IMR-90 (cell line): Measurements from ENCODE around the gene CADM1. TPM values are rescaled to one million over a fixed set of nuclear protein-coding genes. Genes with fewer than 3 reads are reported as not detected.

Experiments
- ATAC-seq: fragments of 200-7000 bp; cut with Tn5 transposase; 2 replicates; pipeline ENCODE4 v1.9.1; 2020; ENCODE audit warnings: low read depth, mild to moderate bottlenecking, moderate library complexity
- BruUV-seq: library from RNA; stranded (reverse); fragments of 400-500 nt; replicated peaks from 2 replicates; lab custom pipeline; 2021; lab: Mats Ljungman, UMichigan
- CTCF ChIA-PET: fragments of 300-600 bp; formaldehyde crosslinking; extraction: SDS; loops from one replicate; lab custom pipeline; 2021; ENCODE audit warnings: antibody characterized with exemption; lab: Yijun Ruan, JAX
- POLR2A ChIA-PET: fragments of 300-600 bp; sonication (Branson Sonifier 250); formaldehyde crosslinking; loops from one replicate; lab custom pipeline; 2022; ENCODE audit warnings: antibody characterized with exemption; ENCODE audit not compliant: unreplicated experiment; lab: Charles Lee
- DNase-seq: peaks from one replicate; pipeline ENCODE4 v3.0.0; 2013
- H2AFZ ChIP-seq: replicated peaks from 2 replicates; pipeline ENCODE3; 2013; ENCODE audit warnings: low read length, mild to moderate bottlenecking; ENCODE audit not compliant: poor library complexity
- H2AK5ac ChIP-seq: 2 replicates; pipeline ENCODE4 v1.6.1; 2013; ENCODE audit warnings: low read depth, low read length, inconsistent platforms
- H2AK9ac ChIP-seq: replicated peaks from 2 replicates; pipeline ENCODE3; 2013; ENCODE audit warnings: mild to moderate bottlenecking, low read depth, low read length, moderate library complexity; ENCODE audit not compliant: poor library complexity
- H2BK120ac ChIP-seq: 2 replicates; pipeline ENCODE4 v1.6.1; 2013; ENCODE audit warnings: low read depth, low read length, inconsistent platforms
- H2BK15ac ChIP-seq: 3 replicates; pipeline ENCODE4 v1.6.1; 2013; ENCODE audit warnings: low read depth, low read length, inconsistent platforms
- H2BK20ac ChIP-seq: 2 replicates; pipeline ENCODE4 v1.6.1; 2013; ENCODE audit warnings: low read depth, mild to moderate bottlenecking, inconsistent platforms, low read length, moderate library complexity
- H2BK5ac ChIP-seq: 2 replicates; pipeline ENCODE4 v1.6.1; 2013; ENCODE audit warnings: mild to moderate bottlenecking, low read depth, low read length, inconsistent platforms; ENCODE audit not compliant: poor library complexity, severe bottlenecking
- H3K14ac ChIP-seq: replicated peaks from 2 replicates; pipeline ENCODE4 v1.6.1; 2013; ENCODE audit warnings: low read depth, low read length, inconsistent platforms
- H3K18ac ChIP-seq: 2 replicates; pipeline ENCODE4 v1.6.1; 2013; ENCODE audit warnings: low read depth, low read length, control low read depth
- H3K23ac ChIP-seq: 2 replicates; pipeline ENCODE4 v1.6.1; 2013; ENCODE audit warnings: low read depth, low read length, inconsistent platforms
- H3K27ac ChIP-seq: 2 replicates; pipeline ENCODE4 v1.5.1; 2013; ENCODE audit warnings: mild to moderate bottlenecking, control low read depth, low read length; ENCODE audit not compliant: insufficient read depth
- H3K27me3 ChIP-seq: 2 replicates; pipeline ENCODE4 v1.6.1; 2013; ENCODE audit warnings: low read length; ENCODE audit not compliant: control insufficient read depth, insufficient read depth
- H3K36me3 ChIP-seq: 2 replicates; pipeline ENCODE4 v1.6.1; 2013; ENCODE audit warnings: low read length, mixed read lengths; ENCODE audit not compliant: control insufficient read depth, insufficient read depth
- H3K4ac ChIP-seq: 2 replicates; pipeline ENCODE4 v1.6.1; 2013; ENCODE audit warnings: low read depth, low read length, inconsistent platforms
- H3K4me1 ChIP-seq: 2 replicates; pipeline ENCODE4 v1.6.1; 2013; ENCODE audit warnings: low read length, mixed read lengths; ENCODE audit not compliant: control insufficient read depth, insufficient read depth
- H3K4me2 ChIP-seq: 2 replicates; pipeline ENCODE4 v1.6.1; 2013; ENCODE audit warnings: low read depth, mild to moderate bottlenecking, control low read depth, low read length, moderate library complexity
- H3K4me3 ChIP-seq: 2 replicates; pipeline ENCODE4 v1.5.1; 2013; ENCODE audit warnings: low read depth, mild to moderate bottlenecking, control low read depth, low read length, moderate library complexity; ENCODE audit not compliant: insufficient read depth
- H3K56ac ChIP-seq: 2 replicates; pipeline ENCODE4 v1.6.1; 2013; ENCODE audit warnings: low read length, inconsistent platforms; ENCODE audit not compliant: insufficient read depth; ENCODE audit errors: extremely low read depth
- H3K79me1 ChIP-seq, 2 experiments: 2 replicates each; pipeline ENCODE4 v1.6.1; 2013; ENCODE audit warnings: low read length in 2 of 2, inconsistent platforms in 1 of 2, low read depth in 1 of 2
- H3K9ac ChIP-seq: 2 replicates; pipeline ENCODE4 v1.6.1; 2013; ENCODE audit warnings: low read depth, low read length, control low read depth
- H3K9me1 ChIP-seq: 2 replicates; pipeline ENCODE4 v1.6.1; 2013; ENCODE audit warnings: low read length, inconsistent platforms; ENCODE audit not compliant: insufficient read depth
- H3K9me3 ChIP-seq: 2 replicates; pipeline ENCODE4 v1.6.1; 2013; ENCODE audit warnings: low read length; ENCODE audit not compliant: control insufficient read depth, insufficient read depth
- H4K20me1 ChIP-seq: 2 replicates; pipeline ENCODE4 v1.6.1; 2013; ENCODE audit warnings: low read length, inconsistent platforms; ENCODE audit not compliant: insufficient read depth
- H4K5ac ChIP-seq: 2 replicates; pipeline ENCODE4 v1.6.1; 2013; ENCODE audit warnings: mild to moderate bottlenecking, low read depth, low read length, control low read depth
- H4K8ac ChIP-seq, 2 experiments: 2 replicates each; pipeline ENCODE4 v1.6.1; 2013; ENCODE audit warnings: low read depth in 2 of 2, low read length in 2 of 2, control low read depth in 1 of 2, inconsistent platforms in 1 of 2
- H4K91ac ChIP-seq: 2 replicates; pipeline ENCODE4 v1.6.1; 2013; ENCODE audit warnings: low read depth, low read length, inconsistent platforms; ENCODE audit not compliant: insufficient read depth
- BHLHE40 ChIP-seq: fragments of 150-350 bp; IDR thresholded peaks from 2 replicates; pipeline ENCODE4 v1.6.1; 2016; ENCODE audit warnings: mild to moderate bottlenecking, low read depth, low read length
- CEBPB ChIP-seq: IDR thresholded peaks from 2 replicates; pipeline ENCODE4 v1.6.1; 2012; ENCODE audit warnings: low read depth, low read length, improper control_type of control experiment
- CHD1 ChIP-seq: IDR thresholded peaks from 2 replicates; pipeline ENCODE4 v1.6.1; 2012; ENCODE audit warnings: low read depth, low read length, improper control_type of control experiment
- CTCF ChIP-seq: conservative IDR thresholded peaks from 2 replicates; pipeline ENCODE4 v1.5.1; 2012; ENCODE audit warnings: mild to moderate bottlenecking, low read depth, low read length, improper control_type of control experiment
- ELK1 ChIP-seq: fragments of 150-350 bp; IDR thresholded peaks from 2 replicates; pipeline ENCODE4 v1.6.1; 2016; ENCODE audit warnings: low read depth, mild to moderate bottlenecking, low read length, moderate library complexity, borderline replicate concordance
- FOS ChIP-seq: fragments of 150-350 bp; IDR thresholded peaks from 2 replicates; pipeline ENCODE4 v1.6.1; 2016; ENCODE audit warnings: low read depth, low read length
- MAFK ChIP-seq: IDR thresholded peaks from 2 replicates; pipeline ENCODE4 v1.6.1; 2012; ENCODE audit warnings: low read depth, low read length, improper control_type of control experiment
- MAZ ChIP-seq: IDR thresholded peaks from 2 replicates; pipeline ENCODE4 v1.6.1; 2012; ENCODE audit warnings: low read depth, mild to moderate bottlenecking, low read length, improper control_type of control experiment, moderate library complexity, borderline replicate concordance
- MXI1 ChIP-seq: IDR thresholded peaks from 2 replicates; pipeline ENCODE4 v1.6.1; 2012; ENCODE audit warnings: low read depth, mild to moderate bottlenecking, low read length, moderate library complexity, borderline replicate concordance
- NFE2L2 ChIP-seq: fragments of 150-350 bp; IDR thresholded peaks from 2 replicates; pipeline ENCODE4 v1.6.1; 2016; ENCODE audit warnings: low read depth, mild to moderate bottlenecking, low read length
- POLR2A ChIP-seq: IDR thresholded peaks from 2 replicates; pipeline ENCODE4 v1.6.1; 2012; ENCODE audit warnings: mild to moderate bottlenecking, low read depth, low read length
- RAD21 ChIP-seq: IDR thresholded peaks from 2 replicates; pipeline ENCODE4 v1.6.1; 2012; ENCODE audit warnings: low read length, improper control_type of control experiment
- RCOR1 ChIP-seq: IDR thresholded peaks from 2 replicates; pipeline ENCODE4 v1.6.1; 2012; ENCODE audit warnings: mild to moderate bottlenecking, low read length, improper control_type of control experiment; ENCODE audit not compliant: insufficient replicate concordance
- RFX5 ChIP-seq: IDR thresholded peaks from 2 replicates; pipeline ENCODE4 v1.8.0; 2012; ENCODE audit warnings: low read depth, mild to moderate bottlenecking, low read length, moderate library complexity
- SMC3 ChIP-seq: fragments of 150-350 bp; IDR thresholded peaks from 2 replicates; pipeline ENCODE4 v1.6.1; 2016; ENCODE audit warnings: low read depth, mild to moderate bottlenecking, antibody characterized with exemption, low read length, moderate library complexity
- USF2 ChIP-seq: fragments of 150-350 bp; IDR thresholded peaks from 2 replicates; pipeline ENCODE4 v1.6.1; 2017; ENCODE audit warnings: mild to moderate bottlenecking, antibody characterized with exemption, low read length, low read depth
- WGBS, 2 experiments: methylation state at CpG; one replicate each; pipeline versions ENCODE4 v1.1.5 to v1.1.7; 2013; ENCODE audit warnings: missing lambda C conversion rate in 2 of 2; ENCODE audit not compliant: insufficient read length in 1 of 2; ENCODE audit errors: extremely low coverage in 2 of 2; 5-methylcytosine and 5-hydroxymethylcytosine counted together
- dilution Hi-C: fragments of 300-500 bp; cut with HindIII; formaldehyde crosslinking; loops from one replicate; pipeline ENCODE4 v1.14.3; 2018; ENCODE audit warnings: low sequenced_read_pairs; ENCODE audit not compliant: unreplicated experiment
- in situ Hi-C: fragments of 300-500 bp; cut with MboI; formaldehyde crosslinking; loops from 3 replicates; pipeline ENCODE4 v1.14.3; 2019; ENCODE audit warnings: low sequenced_read_pairs, inconsistent platforms, mixed read lengths
- intact Hi-C: fragments of 100-400 bp; cut with micrococcal nuclease; formaldehyde crosslinking; loops from 2 replicates; pipeline ENCODE4 v1.10.0; 2022
- polyA plus RNA-seq, 3 experiments: library from polyadenylated mRNA; depleted of rRNA; stranded (reverse); fragments of >200 nt; gene quantifications; 2 replicates each; pipeline ENCODE4 v1.2.3, GENCODE V29; 2012; ENCODE audit warnings: low replicate concordance in 1 of 3
- total RNA-seq: library from RNA; depleted of rRNA; stranded (reverse); fragments of >200 nt; gene quantifications from 2 replicates; pipeline ENCODE4 v1.2.3, GENCODE V29; 2012

The CADM1 gene
- total and polyA plus RNA-seq, 2 of the 4 experiments (the other 2 are of a cell fraction), result 28.8 to 77.1 TPM

- H3K4me1 ChIP-seq, result peaks cover 17% of the 10 kb centered on the region
- no peak overlapping the region for H4K5ac ChIP-seq
- dilution Hi-C loops (no loop called here), in situ Hi-C loops (no loop called here), intact Hi-C loops (no loop called here)
- ATAC-seq, result no peak
- no peak overlapping the region for H2AFZ ChIP-seq
- H2BK120ac ChIP-seq, result no peak overlapping the region
- no TSS peak for BruUV-seq
- no peak overlapping the region for H3K27ac ChIP-seq
- H3K36me3 ChIP-seq, result no peaks in the 10 kb centered on the region
- no peaks in the 10 kb centered on the region for H4K20me1 ChIP-seq
- H2BK15ac ChIP-seq, result no peak overlapping the region
- no peak overlapping the region for H3K4me2 ChIP-seq
- H2BK5ac ChIP-seq, result no peak overlapping the region
- no peak overlapping the region for H4K8ac ChIP-seq
- no peaks in the 10 kb centered on the region for H3K27me3 ChIP-seq
- peaks cover 3% of the 10 kb centered on the region; the same call in 1 of the 2 replicates for H3K9me1 ChIP-seq
- H2BK20ac ChIP-seq, result no peak overlapping the region
- TF ChIP-seq SMC3 (no peak), ELK1 (no peak), POLR2A (no peak), USF2 (no peak), RCOR1 (no peak), MAZ (no peak), BHLHE40 (no peak), RFX5 (no peak), RAD21 (no peak), CTCF (no peak), CEBPB (no peak), NFE2L2 (no peak), CHD1 (no peak), MXI1 (no peak), FOS (no peak), MAFK (no peak)
- H3K4me3 ChIP-seq, result no peak overlapping the region
- no peak overlapping the region for H4K91ac ChIP-seq
- H3K18ac ChIP-seq, result no peak overlapping the region
- H3K9me3 ChIP-seq, result no peaks in the 10 kb centered on the region
- H2AK9ac ChIP-seq, result no peak overlapping the region
- no peak for DNase-seq
- H3K9ac ChIP-seq, result no peak overlapping the region
- no peak overlapping the region for H2AK5ac ChIP-seq
- H3K23ac ChIP-seq, result no peak overlapping the region
- no peak overlapping the region for H3K56ac ChIP-seq
- 100% methylated on average over 1 of the region's 4 CpGs; no CpG with 5 or more reads in 1 of the 2 experiments for WGBS, 2 experiments
- POLR2A ChIA-PET, result no interaction called here
- 0 out of 4 replicates have a peak, but pooled peaks cover 4% of the 10 kb centered on the region in 2 experiments for H3K79me1 ChIP-seq
- H3K4ac ChIP-seq, result no peak overlapping the region
- CTCF ChIA-PET, result no interaction called here
- H3K14ac ChIP-seq, result no peak overlapping the region
Observed at GRCh38 chr11:115282923-115283322, 221.3 kb downstream of the CADM1 start.
